Mammary epithelial cell (primary cell): Measurements from ENCODE around the gene PCSK7.

Experiments used
- CTCF ChIP-seq, 2 donors: IDR thresholded peaks in 1 of 2; conservative IDR thresholded peaks in 1 of 2; 2 replicates each; pipeline ENCODE4 v1.5.1; 2011 to 2012; ENCODE audit warnings: inconsistent platforms in 2 of 2, low read length in 2 of 2, mild to moderate bottlenecking in 2 of 2, control low read depth in 1 of 2, low read depth in 1 of 2; ENCODE audit not compliant: insufficient read depth in 1 of 2; ENCODE audit errors: extremely low read depth in 1 of 2
- EZH2 ChIP-seq: IDR thresholded peaks from 2 replicates; pipeline ENCODE4 v1.6.1; 2012; ENCODE audit warnings: low read length, inconsistent platforms, borderline replicate concordance

GRCh38 chr11:117159892-117160291, 72.0 kb downstream of the PCSK7 start:
- TF ChIP-seq CTCF (conservative IDR thresholded peaks at IDR 0.05 in 1 of 2, IDR thresholded peaks at IDR 0.05 in 1 of 2; ENCODE audit: extremely low read depth in 1 of 2, insufficient read depth in 1 of 2, low read depth in 1 of 2, low read length in 2 of 2) (no peak), EZH2 (no peak)
